ENCODE measurements around the gene THBS2. TPM values are rescaled to one million over a fixed set of nuclear protein-coding genes. Genes with fewer than 3 reads are reported as not detected.

Gene THBS2
- total RNA-seq, 3 donors from 2014 or later (not counting 1 experiment from before 2014, with no cell fraction given), result not detected

- Histone ChIP-seq H3K27ac (ENCODE audit: low read length) (no peak overlapping the region), H3K36me3 (ENCODE audit: control insufficient read depth, insufficient read depth, low read length) (no peaks in the 10 kb centered on the region), H3K27me3 (ENCODE audit: control insufficient read depth, insufficient read depth, low read length) (no peaks in the 10 kb centered on the region), H3K4me3 (ENCODE audit: low read length) (no peak overlapping the region), H3K4me1 (ENCODE audit: control insufficient read depth, insufficient read depth, low read length) (no peaks in the 10 kb centered on the region), H3K9me3 (ENCODE audit: control insufficient read depth, insufficient read depth, low read length) (no peaks in the 10 kb centered on the region)
- H3K27ac Mint-ChIP-seq, result no peak overlapping the region
- no peak overlapping the region for H3K4me3 Mint-ChIP-seq
- peaks cover 9 to 16% of the 10 kb centered on the region in 2 donors for H3K27me3 Mint-ChIP-seq (ENCODE audit: low read depth in 2 of 2)
- WGBS (ENCODE audit: insufficient coverage), result 85% methylated on average over 9 of the region's 9 CpGs
- no peaks in the 10 kb centered on the region for H3K9me3 Mint-ChIP-seq
- ATAC-seq (no peak), DNase-seq (no peak)
- no peaks in the 10 kb centered on the region for H3K4me1 Mint-ChIP-seq
- no peaks in the 10 kb centered on the region for H3K36me3 Mint-ChIP-seq
- no peak for TF ChIP-seq CTCF (IDR thresholded peaks at IDR 0.05)
- intact Hi-C loops (cut with micrococcal nuclease), result no loop called here
Observed at GRCh38 chr6:169291148-169291547, 37.5 kb upstream of the THBS2 start.

- no peaks in the 10 kb centered on the region for H3K9me3 ChIP-seq (ENCODE audit: control insufficient read depth, insufficient read depth, low read length)
- DNase-seq (no peak), ATAC-seq (no peak)
- Mint-ChIP-seq H3K9me3 (no peaks in the 10 kb centered on the region), H3K27me3 (ENCODE audit: low read depth in 2 of 2) (peaks cover 7 to 9% of the 10 kb centered on the region in 2 donors), H3K4me1 (no peaks in the 10 kb centered on the region), H3K27ac (no peak overlapping the region), H3K4me3 (no peak overlapping the region), H3K36me3 (no peaks in the 10 kb centered on the region)
- no peaks in the 10 kb centered on the region for H3K4me1 ChIP-seq (ENCODE audit: control insufficient read depth, insufficient read depth, low read length)
- intact Hi-C loops (cut with micrococcal nuclease), result no loop called here
- no peak overlapping the region for H3K27ac ChIP-seq (ENCODE audit: low read length)
- no peaks in the 10 kb centered on the region for H3K27me3 ChIP-seq (ENCODE audit: control insufficient read depth, insufficient read depth, low read length)
- WGBS (ENCODE audit: insufficient coverage), result 76% methylated on average over 18 of the region's 18 CpGs
- H3K36me3 ChIP-seq (ENCODE audit: control insufficient read depth, insufficient read depth, low read length), result no peaks in the 10 kb centered on the region
- no peak for TF ChIP-seq CTCF (IDR thresholded peaks at IDR 0.05)
- no peak overlapping the region for H3K4me3 ChIP-seq (ENCODE audit: low read length)
Observed at GRCh38 chr6:169289619-169290339, 36.1 kb upstream of the THBS2 start.

- H3K36me3 Mint-ChIP-seq, result no peaks in the 10 kb centered on the region
- H3K36me3 ChIP-seq (ENCODE audit: control insufficient read depth, insufficient read depth, low read length), result no peaks in the 10 kb centered on the region
- no peak overlapping the region for H3K4me3 Mint-ChIP-seq
- peaks cover 3% of the 10 kb centered on the region in 2 donors for H3K27me3 Mint-ChIP-seq (ENCODE audit: low read depth in 2 of 2)
- no peak overlapping the region for H3K27ac ChIP-seq (ENCODE audit: low read length)
- no peak overlapping the region for H3K4me3 ChIP-seq (ENCODE audit: low read length)
- DNase-seq (no peak), ATAC-seq (no peak)
- no peak for TF ChIP-seq CTCF (IDR thresholded peaks at IDR 0.05)
- H3K9me3 ChIP-seq (ENCODE audit: control insufficient read depth, insufficient read depth, low read length), result no peaks in the 10 kb centered on the region
- intact Hi-C loops (cut with micrococcal nuclease), result no loop called here
- H3K9me3 Mint-ChIP-seq, result no peaks in the 10 kb centered on the region
- H3K27me3 ChIP-seq (ENCODE audit: control insufficient read depth, insufficient read depth, low read length), result no peaks in the 10 kb centered on the region
- WGBS (ENCODE audit: insufficient coverage), result 88% methylated on average over 5 of the region's 5 CpGs
- no peaks in the 10 kb centered on the region for H3K4me1 Mint-ChIP-seq
- H3K4me1 ChIP-seq (ENCODE audit: control insufficient read depth, insufficient read depth, low read length), result no peaks in the 10 kb centered on the region
- no peak overlapping the region for H3K27ac Mint-ChIP-seq
Observed at GRCh38 chr6:169289257-169289618, 35.6 kb upstream of the THBS2 start.

- DNase-seq, result no peak
- Histone ChIP-seq H3K36me3 (ENCODE audit: control insufficient read depth, insufficient read depth, low read length) (no peaks in the 10 kb centered on the region), H3K4me1 (ENCODE audit: control insufficient read depth, insufficient read depth, low read length) (no peaks in the 10 kb centered on the region), H3K9me3 (ENCODE audit: control insufficient read depth, insufficient read depth, low read length) (no peaks in the 10 kb centered on the region), H3K27me3 (ENCODE audit: control insufficient read depth, insufficient read depth, low read length) (no peaks in the 10 kb centered on the region), H3K27ac (ENCODE audit: low read length) (no peak overlapping the region), H3K4me3 (ENCODE audit: low read length) (no peak overlapping the region)
- intact Hi-C loops (cut with micrococcal nuclease), result no loop called here
- H3K9me3 Mint-ChIP-seq, result no peaks in the 10 kb centered on the region
- no peaks in the 10 kb centered on the region for H3K36me3 Mint-ChIP-seq
- no peaks in the 10 kb centered on the region for H3K4me1 Mint-ChIP-seq
- H3K27ac Mint-ChIP-seq, result no peak overlapping the region
- no peak for ATAC-seq
- peaks cover 0 to 2% of the 10 kb centered on the region in 2 donors for H3K27me3 Mint-ChIP-seq (ENCODE audit: low read depth in 2 of 2)
- H3K4me3 Mint-ChIP-seq, result no peak overlapping the region
- no peak for TF ChIP-seq CTCF (IDR thresholded peaks at IDR 0.05)
- 87% methylated on average over 10 of the region's 10 CpGs for WGBS (ENCODE audit: insufficient coverage)
Observed at GRCh38 chr6:169288591-169288990, 34.9 kb upstream of the THBS2 start.

Data from natural killer cell (primary cell).